Spinal cord (tissue), 10 donors: ENCODE data around the gene UBE2E1. TPM values are rescaled to one million over a fixed set of nuclear protein-coding genes. Genes with fewer than 3 reads are reported as not detected.

Experiments
- DNase-seq, 6 donors: peaks; one replicate each; pipeline versions ENCODE4 v3.0.0 to v3.0.0-alpha.2; 2013 to 2015; ENCODE audit warnings: low spot score in 6 of 6, low read depth in 4 of 6
- H3K27ac ChIP-seq: one replicate; pipeline ENCODE4 v1.5.1; 2013; ENCODE audit warnings: low read depth, low read length, control low read depth
- H3K27me3 ChIP-seq: one replicate; pipeline ENCODE4 v1.6.1; 2013; ENCODE audit warnings: low read length; ENCODE audit not compliant: control insufficient read depth, insufficient read depth
- H3K36me3 ChIP-seq: one replicate; pipeline ENCODE4 v1.6.1; 2013; ENCODE audit warnings: low read length; ENCODE audit not compliant: control insufficient read depth, insufficient read depth
- H3K4me1 ChIP-seq: one replicate; pipeline ENCODE4 v1.6.1; 2013; ENCODE audit warnings: low read length; ENCODE audit not compliant: control insufficient read depth, insufficient read depth
- H3K4me3 ChIP-seq: one replicate; pipeline ENCODE4 v1.5.1; 2013; ENCODE audit warnings: low read depth, low read length, control low read depth
- H3K9me3 ChIP-seq: one replicate; pipeline ENCODE4 v1.6.1; 2013; ENCODE audit warnings: low read length; ENCODE audit not compliant: control insufficient read depth, insufficient read depth
- WGBS: methylation state at CpG from one replicate; pipeline ENCODE4 v1.1.5; 2013; ENCODE audit warnings: missing lambda C conversion rate; ENCODE audit not compliant: insufficient coverage; 5-methylcytosine and 5-hydroxymethylcytosine counted together
- polyA plus RNA-seq, 2 donors: library from polyadenylated mRNA; unstranded; fragments of 120-200 nt; gene quantifications; one replicate each; pipeline ENCODE4 v1.2.1, GENCODE V29; 2013; ENCODE audit not compliant: insufficient read length in 2 of 2
- total RNA-seq, 2 donors: library from RNA; depleted of rRNA in 1 of 2; stranded (reverse); fragments of 120-200 nt in 1 of 2; fragments of >200 nt in 1 of 2; gene quantifications; one replicate each; pipeline versions ENCODE4 v1.2.3 to v1.2.4, GENCODE V29; 2013 to 2014
- donor health status: healthy.

Gene UBE2E1
- total and polyA plus RNA-seq, 4 donors, result 91.4 to 182 (median 137) TPM

GRCh38 chr3:23806534-23807423, 1.0 kb downstream of the UBE2E1 start:
- peak in 2 of 6 donors; percentile 57 to 64 for DNase-seq
- H3K4me3 ChIP-seq, result peak overlapping the region; percentile 74
- no peaks in the 10 kb centered on the region for H3K9me3 ChIP-seq
- WGBS, result under 1% methylated on average over 59 of the region's 71 CpGs
- H3K4me1 ChIP-seq, result peaks cover 6% of the 10 kb centered on the region
- H3K27me3 ChIP-seq, result no peaks in the 10 kb centered on the region
- H3K27ac ChIP-seq, result peak overlapping the region; percentile 72
- no peaks in the 10 kb centered on the region for H3K36me3 ChIP-seq

- H3K27ac ChIP-seq, result peak overlapping the region; percentile 72
- no peaks in the 10 kb centered on the region for H3K36me3 ChIP-seq
- 35% methylated on average over 5 of the region's 5 CpGs for WGBS
Measured at GRCh38 chr3:23807424-23808015, 1.8 kb downstream of the UBE2E1 start.

GRCh38 chr3:23808525-23808924, 2.8 kb downstream of the UBE2E1 start:
- Histone ChIP-seq H3K4me1 (peaks cover 6% of the 10 kb centered on the region), H3K9me3 (no peaks in the 10 kb centered on the region), H3K27me3 (no peaks in the 10 kb centered on the region), H3K36me3 (no peaks in the 10 kb centered on the region), H3K4me3 (no peak overlapping the region), H3K27ac (no peak overlapping the region)
- WGBS, result 59% methylated on average over 2 of the region's 5 CpGs
- DNase-seq, result no peak

More at GRCh38 chr3:23807424-23808015, 1.8 kb downstream of the UBE2E1 start:
- no peaks in the 10 kb centered on the region for H3K9me3 ChIP-seq
- H3K4me1 ChIP-seq, result peaks cover 6% of the 10 kb centered on the region
- H3K4me3 ChIP-seq, result peak overlapping the region; percentile 74
- no peaks in the 10 kb centered on the region for H3K27me3 ChIP-seq
- no peak for DNase-seq

GRCh38 chr3:23809294-23809693, 3.5 kb downstream of the UBE2E1 start:
- Histone ChIP-seq H3K9me3 (no peaks in the 10 kb centered on the region), H3K27ac (no peak overlapping the region), H3K27me3 (no peaks in the 10 kb centered on the region), H3K4me3 (no peak overlapping the region), H3K4me1 (peaks cover 6% of the 10 kb centered on the region), H3K36me3 (no peaks in the 10 kb centered on the region)
- 18% methylated on average over 1 of the region's 2 CpGs for WGBS
- DNase-seq, result no peak

GRCh38 chr3:23809840-23810342, 4.1 kb downstream of the UBE2E1 start:
- H3K4me1 ChIP-seq, result peaks cover 6% of the 10 kb centered on the region
- H3K36me3 ChIP-seq, result no peaks in the 10 kb centered on the region
- H3K27ac ChIP-seq, result no peak overlapping the region
- no peaks in the 10 kb centered on the region for H3K27me3 ChIP-seq
- peak in 1 of 6 donors; percentile 42 for DNase-seq
- 20% methylated on average over 4 of the region's 13 CpGs for WGBS
- H3K9me3 ChIP-seq, result no peaks in the 10 kb centered on the region
- H3K4me3 ChIP-seq, result peak overlapping the region; percentile 44

- Histone ChIP-seq H3K36me3 (no peaks in the 10 kb centered on the region), H3K27me3 (no peaks in the 10 kb centered on the region), H3K27ac (no peak overlapping the region), H3K4me3 (peak overlapping the region; percentile 52), H3K4me1 (peaks cover 6% of the 10 kb centered on the region), H3K9me3 (no peaks in the 10 kb centered on the region)
- DNase-seq, result peak in 2 of 6 donors; percentile 58 to 67
- WGBS, result under 1% methylated on average over 75 of the region's 78 CpGs
Measured at GRCh38 chr3:23810343-23811184, 4.8 kb downstream of the UBE2E1 start.

- WGBS, result 47% methylated on average over 5 of the region's 10 CpGs
- Histone ChIP-seq H3K27ac (no peak overlapping the region), H3K27me3 (no peaks in the 10 kb centered on the region), H3K9me3 (no peaks in the 10 kb centered on the region), H3K36me3 (no peaks in the 10 kb centered on the region), H3K4me3 (peak overlapping the region; percentile 52), H3K4me1 (peaks cover 6% of the 10 kb centered on the region)
- DNase-seq, result peak in 1 of 6 donors; percentile 10
Measured at GRCh38 chr3:23811185-23811527, 5.4 kb downstream of the UBE2E1 start.

- DNase-seq, result no peak
- Histone ChIP-seq H3K4me1 (peaks cover 6% of the 10 kb centered on the region), H3K27ac (no peak overlapping the region), H3K27me3 (no peaks in the 10 kb centered on the region), H3K4me3 (no peak overlapping the region), H3K36me3 (no peaks in the 10 kb centered on the region), H3K9me3 (no peaks in the 10 kb centered on the region)
Measured at GRCh38 chr3:23811919-23812318, 6.2 kb downstream of the UBE2E1 start.

GRCh38 chr3:23815879-23816278, 10.1 kb downstream of the UBE2E1 start:
- H3K27ac ChIP-seq, result no peak overlapping the region
- DNase-seq, result no peak
- peaks cover 4% of the 10 kb centered on the region for H3K4me1 ChIP-seq
- no peaks in the 10 kb centered on the region for H3K27me3 ChIP-seq
- H3K4me3 ChIP-seq, result no peak overlapping the region
- H3K9me3 ChIP-seq, result no peaks in the 10 kb centered on the region
- WGBS, result no CpG with 5 or more reads among the region's 3 CpGs
- H3K36me3 ChIP-seq, result no peaks in the 10 kb centered on the region
